C4-2B (cell line): ENCODE data around the gene SMARCD2.
A peak's percentile ranks its signal among the peaks of the same experiment; 100 is the strongest.

ENCODE experiments used
- H3K27ac ChIP-seq: fragments of 450-650 bp; 2 replicates; pipeline ENCODE4 v1.5.1; 2017
- ZFX ChIP-seq: fragments of 450-650 bp; IDR thresholded peaks from 2 replicates; pipeline ENCODE4 v1.6.1; 2017
- TF ChIP-seq, protein P1 (sequence below): fragments of 450-650 bp; conservative IDR thresholded peaks from 2 replicates; pipeline ENCODE4 v1.5.1; 2017; ENCODE audit warnings: mild to moderate bottlenecking

SMARCD2 gene

DNA sequence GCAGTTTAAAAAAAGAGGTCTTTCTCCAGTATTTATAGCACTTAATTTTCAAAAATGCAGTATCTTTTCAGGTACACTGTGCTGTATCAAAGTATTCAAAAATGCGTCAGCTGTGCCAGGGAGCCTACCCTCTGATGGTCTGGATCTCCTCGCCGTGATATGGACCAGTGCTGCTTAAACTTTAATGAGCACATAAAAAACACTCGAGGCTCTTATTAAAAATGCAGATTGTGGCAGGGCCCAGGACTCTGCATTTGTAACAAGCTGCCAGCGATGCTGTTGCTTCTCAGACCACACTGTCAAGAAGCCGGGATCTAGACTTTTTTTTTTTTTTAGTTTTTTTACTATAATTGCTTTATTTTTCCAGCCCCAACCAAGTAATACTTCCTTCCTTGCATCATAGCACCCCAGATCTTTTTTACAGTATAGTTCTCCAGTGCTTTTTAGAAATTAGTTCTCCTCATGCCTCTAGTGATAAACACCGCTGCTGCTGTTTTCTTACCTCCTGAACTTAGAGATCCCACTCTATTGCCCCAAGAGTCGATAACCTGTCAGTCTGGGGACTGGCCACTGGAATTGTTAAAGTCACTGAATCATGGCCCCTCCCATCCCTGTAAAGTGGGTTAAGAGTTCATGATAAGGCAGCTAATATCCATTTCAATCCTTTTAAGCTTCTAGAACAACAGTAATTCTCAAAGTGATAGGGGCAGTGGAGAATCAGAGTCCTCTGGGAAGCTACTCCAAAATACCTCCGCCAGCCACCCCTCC is 1.6 kb upstream of the SMARCD2 start:
- no peak for TF ChIP-seq ZFX
- TF ChIP-seq, protein P1, sequence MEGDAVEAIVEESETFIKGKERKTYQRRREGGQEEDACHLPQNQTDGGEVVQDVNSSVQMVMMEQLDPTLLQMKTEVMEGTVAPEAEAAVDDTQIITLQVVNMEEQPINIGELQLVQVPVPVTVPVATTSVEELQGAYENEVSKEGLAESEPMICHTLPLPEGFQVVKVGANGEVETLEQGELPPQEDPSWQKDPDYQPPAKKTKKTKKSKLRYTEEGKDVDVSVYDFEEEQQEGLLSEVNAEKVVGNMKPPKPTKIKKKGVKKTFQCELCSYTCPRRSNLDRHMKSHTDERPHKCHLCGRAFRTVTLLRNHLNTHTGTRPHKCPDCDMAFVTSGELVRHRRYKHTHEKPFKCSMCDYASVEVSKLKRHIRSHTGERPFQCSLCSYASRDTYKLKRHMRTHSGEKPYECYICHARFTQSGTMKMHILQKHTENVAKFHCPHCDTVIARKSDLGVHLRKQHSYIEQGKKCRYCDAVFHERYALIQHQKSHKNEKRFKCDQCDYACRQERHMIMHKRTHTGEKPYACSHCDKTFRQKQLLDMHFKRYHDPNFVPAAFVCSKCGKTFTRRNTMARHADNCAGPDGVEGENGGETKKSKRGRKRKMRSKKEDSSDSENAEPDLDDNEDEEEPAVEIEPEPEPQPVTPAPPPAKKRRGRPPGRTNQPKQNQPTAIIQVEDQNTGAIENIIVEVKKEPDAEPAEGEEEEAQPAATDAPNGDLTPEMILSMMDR = no peak
- peak overlapping the region; percentile 100 for H3K27ac ChIP-seq

DNA sequence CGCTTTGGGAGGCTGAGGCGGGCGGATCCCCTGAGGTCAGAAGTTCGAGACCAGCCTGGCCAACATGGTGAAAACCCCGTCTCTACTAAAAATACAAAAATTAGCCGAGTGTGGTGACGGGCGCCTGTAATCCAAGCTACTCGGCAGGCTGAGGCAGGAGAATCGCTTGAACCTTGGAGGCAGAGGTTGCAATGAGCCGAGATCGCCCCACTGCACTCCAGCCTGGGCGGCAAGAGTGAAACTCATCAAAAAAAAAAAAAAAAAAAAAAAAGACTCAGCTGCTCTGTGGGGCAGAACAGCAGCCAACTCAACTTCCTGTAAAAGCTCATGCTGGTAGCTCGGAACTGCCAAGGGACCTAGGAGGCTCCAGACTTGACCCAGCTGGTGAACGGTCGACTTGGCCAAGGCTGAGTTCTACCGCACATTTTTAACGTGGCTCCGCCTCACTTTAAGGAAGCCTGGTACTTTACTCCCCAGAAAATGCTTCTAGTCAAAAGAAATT is 953 bp upstream of the SMARCD2 start:
- H3K27ac ChIP-seq = peak overlapping the region; percentile 100

DNA sequence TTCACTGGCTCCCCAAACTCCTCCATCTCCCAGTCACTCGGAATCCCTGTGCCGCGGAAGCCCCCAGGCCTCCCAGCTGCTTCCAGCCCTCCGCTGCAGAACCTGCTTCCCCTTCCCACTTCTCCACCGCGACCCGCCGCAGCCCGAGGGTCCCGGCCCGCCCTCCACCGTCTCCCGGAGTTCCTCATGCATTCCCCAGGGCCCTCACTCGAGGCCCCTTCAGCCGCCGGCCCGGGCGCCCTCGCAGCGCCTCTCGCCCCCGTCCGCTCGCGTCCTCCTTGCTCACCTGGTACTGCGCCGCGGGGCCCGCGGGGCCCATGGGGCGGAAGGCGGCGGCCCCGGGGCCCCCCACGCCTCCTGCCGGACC is 329 bp downstream of the SMARCD2 start:
- peak overlapping the region; percentile 100 for H3K27ac ChIP-seq
- TF ChIP-seq, protein P1 = no peak
- TF ChIP-seq ZFX = no peak; the same call in 1 of the 2 replicates

DNA sequence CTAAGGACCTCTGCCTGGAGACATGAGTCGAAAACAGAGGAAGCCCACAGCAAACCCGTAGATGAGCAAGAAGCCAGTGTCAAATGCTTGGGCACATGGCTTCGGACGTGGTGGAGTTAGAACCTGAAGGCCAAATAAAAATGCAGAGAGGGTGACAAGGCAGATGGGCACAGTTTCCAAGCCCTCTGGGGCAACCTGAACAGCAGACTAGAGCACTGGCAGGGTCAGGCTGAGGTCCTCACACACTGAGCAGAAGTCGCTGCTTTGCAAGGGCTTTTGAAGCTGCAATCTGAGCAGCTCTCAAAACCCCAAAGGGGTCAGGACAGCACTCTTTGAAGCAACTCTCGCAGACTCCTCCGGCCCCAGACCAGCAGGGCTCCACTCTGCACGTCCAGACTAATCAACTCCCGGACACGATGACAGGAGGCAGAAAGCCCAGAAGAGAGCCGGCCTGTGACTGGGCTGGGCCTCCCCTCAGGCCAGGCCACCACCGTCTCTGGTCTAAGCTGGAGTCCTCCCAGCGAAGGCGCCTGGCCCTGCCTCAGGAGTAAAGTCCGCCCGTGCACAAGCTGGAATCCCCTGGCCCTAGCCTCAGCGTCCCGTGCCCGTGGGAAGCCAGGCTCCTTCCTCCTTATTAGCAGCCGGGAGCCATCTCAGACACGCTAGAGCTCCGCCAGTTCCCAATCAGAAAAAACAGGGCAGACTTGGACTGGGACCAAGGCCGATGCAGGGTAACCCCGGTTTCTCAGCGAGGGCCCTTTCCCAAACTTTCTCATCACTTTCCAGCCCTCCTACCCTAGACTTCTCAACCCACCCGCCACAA is 924 bp downstream of the SMARCD2 start:
- no peak for TF ChIP-seq ZFX
- TF ChIP-seq, protein P1 = no peak
- H3K27ac ChIP-seq = peak overlapping the region; percentile 100

DNA sequence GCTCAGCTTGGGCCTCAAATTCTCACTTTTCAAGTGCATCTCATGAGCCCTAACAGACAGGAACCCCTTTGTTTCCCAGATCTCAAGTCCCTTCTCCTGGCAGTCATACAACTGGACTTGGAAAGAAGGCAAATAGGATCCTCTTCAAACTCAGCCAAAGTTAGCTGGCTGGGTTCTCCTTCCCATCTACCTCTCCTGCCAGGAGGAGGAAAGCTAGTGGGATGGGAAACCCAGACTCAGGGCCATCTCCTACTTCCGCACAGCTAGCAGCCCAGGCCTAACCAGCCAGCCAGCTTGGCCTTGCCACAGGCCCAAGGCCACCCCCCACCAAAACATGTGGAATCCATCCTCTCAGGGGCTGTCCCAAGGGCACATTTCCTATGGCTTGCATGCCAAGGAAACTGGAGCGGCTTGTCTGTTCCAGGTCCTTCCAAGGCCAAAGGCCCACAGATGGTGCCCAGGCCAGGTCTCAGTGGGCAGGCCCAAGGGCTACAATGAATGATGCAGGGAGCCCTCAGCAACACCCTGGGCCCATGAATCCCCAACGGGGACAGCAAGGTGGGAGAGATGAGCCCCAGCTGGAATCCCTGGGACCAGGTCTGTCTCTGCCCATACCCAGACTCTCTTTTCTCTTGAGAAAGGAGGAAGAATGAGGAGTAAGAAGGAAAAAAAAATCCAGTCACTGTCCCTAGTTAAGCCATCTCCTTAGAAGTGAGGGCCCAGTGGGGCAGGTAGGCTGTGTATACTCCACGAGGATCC is 1.7 kb downstream of the SMARCD2 start:
- H3K27ac ChIP-seq = peak overlapping the region; percentile 100
- TF ChIP-seq ZFX = 0 out of 2 replicates have a peak, but pooled peaks have one; percentile 48
- TF ChIP-seq, protein P1 = no peak

DNA sequence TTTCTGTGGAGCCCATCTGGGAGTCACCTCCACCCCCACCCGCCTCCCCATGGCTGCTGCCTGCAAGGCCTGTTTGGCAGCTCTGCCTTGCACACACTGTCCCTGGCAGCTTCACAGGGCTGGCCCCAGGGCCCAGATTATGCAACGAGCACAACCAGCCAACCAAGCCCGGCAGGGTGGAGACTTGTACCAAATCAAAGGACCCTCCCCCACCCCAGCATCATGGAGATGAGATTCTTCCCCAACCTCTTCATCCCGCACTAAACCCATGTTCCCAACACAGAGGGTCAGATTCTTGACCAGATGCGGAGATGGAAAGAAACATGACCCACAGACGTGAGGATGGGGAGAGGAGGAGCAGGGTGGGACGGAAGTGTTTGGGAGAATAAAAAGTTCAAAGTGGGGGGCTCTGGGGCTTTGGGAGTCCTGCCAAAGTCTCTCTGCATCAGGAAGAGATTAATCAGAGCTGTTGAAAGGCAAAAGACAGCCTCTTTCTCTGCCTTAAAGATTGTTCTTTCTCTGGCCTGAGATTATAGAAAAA is 3.8 kb downstream of the SMARCD2 start:
- TF ChIP-seq ZFX = no peak
- TF ChIP-seq, protein P1 = no peak

DNA sequence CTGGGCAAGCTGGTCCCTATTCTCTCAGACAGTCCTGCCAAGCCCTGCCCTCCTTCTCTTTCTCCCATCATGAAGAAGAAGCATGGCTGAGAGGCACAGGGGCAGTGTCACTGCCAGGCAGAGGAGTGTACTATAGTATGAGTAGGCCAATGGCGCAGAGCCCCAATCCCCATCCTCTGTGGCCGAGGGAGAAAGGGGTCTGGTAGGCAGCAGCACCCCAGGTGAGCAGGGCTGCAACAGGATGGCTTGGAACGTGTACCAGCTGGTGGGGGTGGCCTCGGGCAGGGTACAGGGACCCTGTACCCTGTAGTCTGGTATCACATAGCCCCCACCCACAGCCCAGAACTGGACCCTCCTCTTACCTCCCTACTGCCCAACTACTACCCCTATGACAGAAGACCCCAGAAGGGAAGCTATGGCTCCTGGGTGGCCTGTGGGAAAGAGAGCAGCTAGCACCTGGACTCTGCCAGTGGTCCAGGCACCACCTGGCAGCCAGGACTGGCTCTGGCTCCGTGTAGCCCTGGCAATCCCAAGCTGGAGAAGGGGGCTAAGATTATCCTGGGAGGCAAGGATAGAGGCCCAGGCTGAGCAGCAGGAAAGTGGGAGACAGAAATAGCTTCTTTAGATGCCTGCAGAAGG is 4.4 kb downstream of the SMARCD2 start:
- peak; percentile 47; the same call in 1 of the 2 replicates for TF ChIP-seq ZFX
- TF ChIP-seq, protein P1 = no peak
- peak overlapping the region; percentile 100 for H3K27ac ChIP-seq

More for the DNA sequence above, 3.8 kb downstream of the SMARCD2 start:
- peak overlapping the region; percentile 100 for H3K27ac ChIP-seq
